Astrocyte (in vitro differentiated cells and primary cell): ENCODE data around the gene THADA.
"Not testable (repeated sequence)": the region's sequence is repeated elsewhere in the genome, so short reads cannot be mapped to it uniquely, and the experiment has no call there.

Source experiments
- EZH2 ChIP-seq: IDR thresholded peaks from 2 replicates; pipeline ENCODE4 v1.6.1; 2012; ENCODE audit warnings: mild to moderate bottlenecking, low read length, inconsistent platforms; ENCODE audit not compliant: insufficient read depth
- TF ChIP-seq, protein P1 (sequence below): IDR thresholded peaks from 2 replicates; pipeline ENCODE4 v1.5.1; 2011; ENCODE audit warnings: low read depth, mild to moderate bottlenecking, inconsistent platforms, low read length, moderate library complexity; ENCODE audit not compliant: insufficient read depth

- TF ChIP-seq, protein P1, sequence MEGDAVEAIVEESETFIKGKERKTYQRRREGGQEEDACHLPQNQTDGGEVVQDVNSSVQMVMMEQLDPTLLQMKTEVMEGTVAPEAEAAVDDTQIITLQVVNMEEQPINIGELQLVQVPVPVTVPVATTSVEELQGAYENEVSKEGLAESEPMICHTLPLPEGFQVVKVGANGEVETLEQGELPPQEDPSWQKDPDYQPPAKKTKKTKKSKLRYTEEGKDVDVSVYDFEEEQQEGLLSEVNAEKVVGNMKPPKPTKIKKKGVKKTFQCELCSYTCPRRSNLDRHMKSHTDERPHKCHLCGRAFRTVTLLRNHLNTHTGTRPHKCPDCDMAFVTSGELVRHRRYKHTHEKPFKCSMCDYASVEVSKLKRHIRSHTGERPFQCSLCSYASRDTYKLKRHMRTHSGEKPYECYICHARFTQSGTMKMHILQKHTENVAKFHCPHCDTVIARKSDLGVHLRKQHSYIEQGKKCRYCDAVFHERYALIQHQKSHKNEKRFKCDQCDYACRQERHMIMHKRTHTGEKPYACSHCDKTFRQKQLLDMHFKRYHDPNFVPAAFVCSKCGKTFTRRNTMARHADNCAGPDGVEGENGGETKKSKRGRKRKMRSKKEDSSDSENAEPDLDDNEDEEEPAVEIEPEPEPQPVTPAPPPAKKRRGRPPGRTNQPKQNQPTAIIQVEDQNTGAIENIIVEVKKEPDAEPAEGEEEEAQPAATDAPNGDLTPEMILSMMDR = not testable (repeated sequence)
- not testable (repeated sequence) for TF ChIP-seq EZH2
Observed at GRCh38 chr2:43284347-43284746, 311.5 kb downstream of the THADA start.
